Endothelial cell of umbilical vein (primary cell): Measurements from ENCODE around the gene KRT17. TPM values are rescaled to one million over a fixed set of nuclear protein-coding genes. Genes with fewer than 3 reads are reported as not detected.

Source experiments
- BruUV-seq: library from RNA; stranded (reverse); fragments of 400-500 nt; replicated peaks from 2 replicates; lab custom pipeline; 2021; lab: Mats Ljungman, UMichigan
- CTCF ChIA-PET: fragments of 300-600, 350-600 bp; sonication (Branson Sonifier 250); formaldehyde crosslinking; loops from one replicate; lab custom pipeline; 2021; ENCODE audit warnings: antibody characterized with exemption, inconsistent platforms; lab: Charles Lee
- POLR2A ChIA-PET: fragments of 300-600, 350-600 bp; sonication (Branson Sonifier 250); formaldehyde crosslinking; loops from one replicate; lab custom pipeline; 2021; ENCODE audit warnings: antibody characterized with exemption, inconsistent platforms; lab: Charles Lee
- DNase-seq: peaks from one replicate; pipeline ENCODE4 v3.0.0-alpha.2; 2011; ENCODE audit warnings: low read depth, low spot score
- FAIRE-seq: peaks from 2 replicates; lab custom pipeline; 2011; peaks lifted over from hg19 to GRCh38; lab: Jason Lieb, UNC
- H2AFZ ChIP-seq: 2 replicates; pipeline ENCODE4 v1.6.0; 2012; ENCODE audit warnings: low read depth, low read length, control low read depth, inconsistent platforms
- H3K27ac ChIP-seq: 2 replicates; pipeline ENCODE4 v1.5.1; 2011; ENCODE audit warnings: low read depth, mild to moderate bottlenecking, control low read depth, low read length, moderate library complexity; ENCODE audit not compliant: insufficient read depth
- H3K27me3 ChIP-seq, 2 experiments: 2 replicates each; pipeline versions ENCODE4 v1.6.0 to v1.6.1; 2011; ENCODE audit warnings: low read length in 2 of 2, mixed read lengths in 1 of 2; ENCODE audit not compliant: control insufficient read depth in 2 of 2, insufficient read depth in 2 of 2
- H3K36me3 ChIP-seq, 2 experiments: 2 replicates in 1 of 2; 3 replicates in 1 of 2; pipeline ENCODE4 v1.5.1; 2011; ENCODE audit warnings: low read length in 2 of 2, mild to moderate bottlenecking in 1 of 2, moderate library complexity in 1 of 2; ENCODE audit not compliant: control insufficient read depth in 2 of 2, insufficient read depth in 2 of 2; ENCODE audit errors: extremely low read depth in 1 of 2
- H3K4me1 ChIP-seq: 3 replicates; pipeline ENCODE4 v1.5.1; 2011; ENCODE audit warnings: mild to moderate bottlenecking, low read length; ENCODE audit not compliant: control insufficient read depth, insufficient read depth; ENCODE audit errors: extremely low read depth
- H3K4me2 ChIP-seq: 2 replicates; pipeline ENCODE4 v1.6.1; 2011; ENCODE audit warnings: low read length, control low read depth, mixed read lengths; ENCODE audit not compliant: insufficient read depth
- H3K4me3 ChIP-seq, 3 experiments: fragments of 200-600 bp in 1 of 3; sonication (generic), shearing (Covaris generic) in 1 of 3; replicated peaks in 1 of 3; 2 replicates each; pipeline ENCODE4 v1.5.1; 2011 to 2016; ENCODE audit warnings: control low read depth in 3 of 3, low read length in 3 of 3, mild to moderate bottlenecking in 2 of 3, inconsistent platforms in 1 of 3, low read depth in 1 of 3, moderate library complexity in 1 of 3; ENCODE audit not compliant: insufficient read depth in 1 of 3
- H3K79me2 ChIP-seq: 2 replicates; pipeline ENCODE4 v1.6.0; 2012; ENCODE audit warnings: low read length, inconsistent platforms; ENCODE audit not compliant: control insufficient read depth, insufficient read depth
- H3K9ac ChIP-seq: replicated peaks from 2 replicates; pipeline ENCODE3; 2011; ENCODE audit warnings: low read length, control low read depth; ENCODE audit not compliant: insufficient read depth; ENCODE audit errors: extremely low read depth
- H3K9me1 ChIP-seq: replicated peaks from 3 replicates; pipeline ENCODE4 v1.6.0; 2011; ENCODE audit warnings: mild to moderate bottlenecking, low read length; ENCODE audit not compliant: control insufficient read depth, insufficient read depth; ENCODE audit errors: extremely low read depth
- H3K9me3 ChIP-seq: replicated peaks from 2 replicates; pipeline ENCODE4 v1.5.1; 2012; ENCODE audit warnings: low read length, inconsistent platforms; ENCODE audit not compliant: control insufficient read depth, insufficient read depth
- H4K20me1 ChIP-seq: replicated peaks from 2 replicates; pipeline ENCODE3; 2011; ENCODE audit warnings: mild to moderate bottlenecking, low read length; ENCODE audit not compliant: control insufficient read depth, insufficient read depth; ENCODE audit errors: extremely low read depth
- JUN ChIP-seq: IDR thresholded peaks from 2 replicates; pipeline ENCODE4 v1.6.1; 2011; ENCODE audit warnings: borderline replicate concordance, low read depth; ENCODE audit not compliant: insufficient read length, insufficient read depth
- MYC ChIP-seq: IDR thresholded peaks from one replicate; pipeline ENCODE4 v1.6.1; 2011; ENCODE audit warnings: mild to moderate bottlenecking, low read depth, low read length
- POLR2AphosphoS5 ChIP-seq: IDR thresholded peaks from 2 replicates; pipeline ENCODE4 v1.6.1; 2012; ENCODE audit warnings: low read depth, mild to moderate bottlenecking, control low read depth, low read length, moderate library complexity; ENCODE audit not compliant: insufficient read depth
- dilution Hi-C: fragments of 300-500 bp; cut with MboI; formaldehyde crosslinking; loops from one replicate; pipeline ENCODE4 v1.15.0; 2019; ENCODE audit warnings: low sequenced_read_pairs; ENCODE audit not compliant: extremely low pct_ligation_motif_present
- intact Hi-C: fragments of 100-400 bp; cut with micrococcal nuclease; formaldehyde crosslinking; loops from one replicate; pipeline ENCODE4 v1.10.0; 2022
- polyA plus RNA-seq, 4 experiments: library from polyadenylated mRNA; depleted of rRNA in 3 of 4; stranded (reverse) in 3 of 4; unstranded in 1 of 4; fragments of >200 nt; gene quantifications; 2 replicates each; pipeline versions ENCODE4 v1.2.1 to v1.2.3, GENCODE V29; 2011 to 2012; ENCODE audit warnings: missing spikeins in 1 of 4
- total RNA-seq: library from RNA; stranded (reverse); gene quantifications from 2 replicates; pipeline ENCODE4 v1.2.3, GENCODE V29; 2021
- TF ChIP-seq, protein P1 (sequence below): IDR thresholded peaks from 2 replicates; pipeline ENCODE4 v1.6.1; 2011; ENCODE audit not compliant: insufficient read depth, insufficient read length
- TF ChIP-seq, protein P2 (sequence below), 2 donors: IDR thresholded peaks; 1 replicate in 1 of 2; 2 replicates in 1 of 2; pipeline ENCODE4 v1.5.1; 2011; ENCODE audit warnings: low read length in 2 of 2, mild to moderate bottlenecking in 2 of 2, moderate library complexity in 2 of 2, control low read depth in 1 of 2, inconsistent platforms in 1 of 2, low read depth in 1 of 2; ENCODE audit not compliant: insufficient read depth in 1 of 2; ENCODE audit errors: extremely low read depth in 1 of 2

KRT17 gene
- total and polyA plus RNA-seq, 2 donors (not counting 3 experiments of a cell fraction or from before 2014, with no cell fraction given): 0.83 to 1.6 TPM

DNA sequence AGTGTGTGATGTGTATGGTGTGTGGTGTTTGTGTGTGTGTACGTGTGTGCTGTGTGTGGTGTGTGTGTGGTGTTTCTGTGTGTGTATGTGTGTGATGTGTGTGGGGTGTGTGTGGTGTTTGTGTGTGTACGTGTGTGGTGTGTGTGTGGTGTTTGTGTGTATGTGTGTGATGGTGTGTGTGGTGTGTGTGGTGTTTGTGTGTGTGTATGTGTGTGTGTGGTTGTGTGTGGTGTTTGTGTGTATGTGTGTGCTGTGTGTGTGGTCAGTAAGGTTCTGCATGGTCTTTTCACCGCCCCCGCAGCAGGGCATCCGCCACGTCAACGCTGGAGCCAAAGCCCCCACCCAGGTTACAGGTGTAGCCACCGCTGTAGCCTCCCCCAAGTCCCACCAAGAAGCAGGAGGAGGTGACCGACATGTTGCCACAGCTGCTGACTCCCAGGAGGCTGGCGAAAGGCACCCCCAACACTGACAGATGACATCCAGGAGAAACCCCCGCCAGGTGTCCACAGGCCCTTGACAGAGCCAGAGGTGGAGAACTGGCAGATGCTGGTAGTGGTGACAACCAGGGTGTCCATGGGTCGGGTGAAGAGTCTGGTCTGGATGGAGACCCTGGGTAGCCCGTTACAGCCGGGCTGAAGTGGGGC is 9.3 kb upstream of the KRT17 start:
- FAIRE-seq (peak; percentile 55), DNase-seq (no peak)
- TF ChIP-seq MYC: no peak
- TF ChIP-seq JUN: no peak
- TF ChIP-seq, protein P1, sequence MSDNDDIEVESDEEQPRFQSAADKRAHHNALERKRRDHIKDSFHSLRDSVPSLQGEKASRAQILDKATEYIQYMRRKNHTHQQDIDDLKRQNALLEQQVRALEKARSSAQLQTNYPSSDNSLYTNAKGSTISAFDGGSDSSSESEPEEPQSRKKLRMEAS: no peak
- TF ChIP-seq, protein P2, sequence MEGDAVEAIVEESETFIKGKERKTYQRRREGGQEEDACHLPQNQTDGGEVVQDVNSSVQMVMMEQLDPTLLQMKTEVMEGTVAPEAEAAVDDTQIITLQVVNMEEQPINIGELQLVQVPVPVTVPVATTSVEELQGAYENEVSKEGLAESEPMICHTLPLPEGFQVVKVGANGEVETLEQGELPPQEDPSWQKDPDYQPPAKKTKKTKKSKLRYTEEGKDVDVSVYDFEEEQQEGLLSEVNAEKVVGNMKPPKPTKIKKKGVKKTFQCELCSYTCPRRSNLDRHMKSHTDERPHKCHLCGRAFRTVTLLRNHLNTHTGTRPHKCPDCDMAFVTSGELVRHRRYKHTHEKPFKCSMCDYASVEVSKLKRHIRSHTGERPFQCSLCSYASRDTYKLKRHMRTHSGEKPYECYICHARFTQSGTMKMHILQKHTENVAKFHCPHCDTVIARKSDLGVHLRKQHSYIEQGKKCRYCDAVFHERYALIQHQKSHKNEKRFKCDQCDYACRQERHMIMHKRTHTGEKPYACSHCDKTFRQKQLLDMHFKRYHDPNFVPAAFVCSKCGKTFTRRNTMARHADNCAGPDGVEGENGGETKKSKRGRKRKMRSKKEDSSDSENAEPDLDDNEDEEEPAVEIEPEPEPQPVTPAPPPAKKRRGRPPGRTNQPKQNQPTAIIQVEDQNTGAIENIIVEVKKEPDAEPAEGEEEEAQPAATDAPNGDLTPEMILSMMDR (IDR thresholded peaks at IDR 0.05; ENCODE audit: extremely low read depth in 1 of 2, insufficient read depth in 1 of 2, low read depth in 1 of 2, low read length in 2 of 2): no peak
- no peak for TF ChIP-seq POLR2AphosphoS5
- H3K27ac ChIP-seq: no peak overlapping the region
- H3K4me1 ChIP-seq: no peaks in the 10 kb centered on the region
- dilution Hi-C loops: no loop called here
- H3K9me3 ChIP-seq: no peaks in the 10 kb centered on the region
- H3K27me3 ChIP-seq: no peaks in the 10 kb centered on the region
- no TSS peak for BruUV-seq
- ChIA-PET POLR2A (no interaction called here), CTCF (no interaction called here)
- no peaks in the 10 kb centered on the region for H4K20me1 ChIP-seq
- no peaks in the 10 kb centered on the region for H3K79me2 ChIP-seq
- H3K9me1 ChIP-seq: no peaks in the 10 kb centered on the region
- no peak overlapping the region for H3K9ac ChIP-seq
- intact Hi-C loops: no loop called here
- H3K36me3 ChIP-seq: no peaks in the 10 kb centered on the region
- no peak overlapping the region for H3K4me2 ChIP-seq
- no peak overlapping the region for H2AFZ ChIP-seq
- H3K4me3 ChIP-seq: no peak overlapping the region
